Smooth muscle cell (in vitro differentiated cells): ENCODE data around the gene WWOX. TPM values are rescaled to one million over a fixed set of nuclear protein-coding genes. Genes with fewer than 3 reads are reported as not detected.

Experiments
- DNase-seq: peaks from one replicate; lab custom pipeline; 2025; ENCODE audit not compliant: unreplicated experiment; lab: John Stamatoyannopoulos, UW
- H2AFZ ChIP-seq: fragments of 200-600 bp; sonication (generic); 2 replicates; pipeline ENCODE4 v1.6.0; 2016; ENCODE audit warnings: antibody characterized with exemption, low read depth, mild to moderate bottlenecking
- H3F3A ChIP-seq: fragments of 200-600 bp; sonication (generic); 2 replicates; pipeline ENCODE4 v1.6.0; 2017; ENCODE audit warnings: antibody characterized with exemption, low read depth
- H3K27ac ChIP-seq: fragments of 200-600 bp; sonication (generic); 2 replicates; pipeline ENCODE4 v1.5.1; 2016; ENCODE audit warnings: low read depth, mild to moderate bottlenecking
- H3K27me3 ChIP-seq: fragments of 200-600 bp; sonication (generic); 2 replicates; pipeline ENCODE4 v1.6.1; 2016; ENCODE audit warnings: low read depth, mild to moderate bottlenecking
- H3K36me3 ChIP-seq: fragments of 200-600 bp; sonication (generic); 2 replicates; pipeline ENCODE4 v1.5.1; 2016; ENCODE audit warnings: low read depth
- H3K4me1 ChIP-seq: fragments of 200-600 bp; sonication (generic); 2 replicates; pipeline ENCODE4 v1.5.1; 2016; ENCODE audit warnings: low read depth
- H3K4me2 ChIP-seq: fragments of 200-600 bp; sonication (generic); 2 replicates; pipeline ENCODE4 v1.6.0; 2016; ENCODE audit warnings: mild to moderate bottlenecking
- H3K4me3 ChIP-seq: fragments of 200-600 bp; sonication (generic); 2 replicates; pipeline ENCODE4 v1.5.1; 2016; ENCODE audit warnings: mild to moderate bottlenecking
- H3K79me2 ChIP-seq: fragments of 200-600 bp; sonication (generic); 2 replicates; pipeline ENCODE4 v1.6.0; 2016; ENCODE audit warnings: low read depth, mild to moderate bottlenecking
- H3K9ac ChIP-seq: fragments of 200-600 bp; sonication (generic); 2 replicates; pipeline ENCODE4 v1.6.0; 2016; ENCODE audit warnings: low read depth
- H3K9me3 ChIP-seq: fragments of 200-600 bp; sonication (generic); replicated peaks from 2 replicates; pipeline ENCODE4 v1.5.1; 2016; ENCODE audit warnings: low read depth
- H4K20me1 ChIP-seq: fragments of 200-600 bp; sonication (generic); 2 replicates; pipeline ENCODE4 v1.6.0; 2016; ENCODE audit warnings: low read depth
- WGBS: methylation state at CpG from one replicate; pipeline ENCODE4 v1.1.7; 2016; ENCODE audit warnings: low lambda C conversion rate; 5-methylcytosine and 5-hydroxymethylcytosine counted together
- polyA plus RNA-seq: library from polyadenylated mRNA; unstranded; fragments of >200 nt; fragmentation: Nextera tagmentation; extraction: Ambion mirVana; gene quantifications from 2 replicates; pipeline ENCODE4 v1.2.1, GENCODE V29; 2016
- total RNA-seq: library from RNA; depleted of rRNA; stranded (reverse); fragments of >200 nt; gene quantifications from 2 replicates; pipeline ENCODE4 v1.2.3, GENCODE V29; 2014
- TF ChIP-seq, protein P1 (sequence below): fragments of 200-600 bp; sonication (generic); IDR thresholded peaks from 2 replicates; pipeline ENCODE4 v1.5.1; 2017; ENCODE audit warnings: borderline replicate concordance, mild to moderate bottlenecking, antibody characterized with exemption; ENCODE audit not compliant: insufficient read depth, poor library complexity, severe bottlenecking

Gene WWOX
- total and polyA plus RNA-seq, 2 experiments from 2014 or later = 7.5 to 14.0 TPM

GRCh38 chr16:78953526-78953925 is 854.1 kb downstream of the WWOX start:
- H3K4me1 ChIP-seq = peaks cover 21% of the 10 kb centered on the region
- no peaks in the 10 kb centered on the region for H3K79me2 ChIP-seq
- no peaks in the 10 kb centered on the region for H3F3A ChIP-seq
- no peak overlapping the region for H2AFZ ChIP-seq
- DNase-seq = no peak
- no peaks in the 10 kb centered on the region for H3K36me3 ChIP-seq
- no peaks in the 10 kb centered on the region for H3K9me3 ChIP-seq
- H4K20me1 ChIP-seq = no peaks in the 10 kb centered on the region
- no peak overlapping the region for H3K4me2 ChIP-seq
- 89% methylated on average over 8 of the region's 8 CpGs for WGBS
- H3K4me3 ChIP-seq = no peak overlapping the region
- TF ChIP-seq, protein P1, sequence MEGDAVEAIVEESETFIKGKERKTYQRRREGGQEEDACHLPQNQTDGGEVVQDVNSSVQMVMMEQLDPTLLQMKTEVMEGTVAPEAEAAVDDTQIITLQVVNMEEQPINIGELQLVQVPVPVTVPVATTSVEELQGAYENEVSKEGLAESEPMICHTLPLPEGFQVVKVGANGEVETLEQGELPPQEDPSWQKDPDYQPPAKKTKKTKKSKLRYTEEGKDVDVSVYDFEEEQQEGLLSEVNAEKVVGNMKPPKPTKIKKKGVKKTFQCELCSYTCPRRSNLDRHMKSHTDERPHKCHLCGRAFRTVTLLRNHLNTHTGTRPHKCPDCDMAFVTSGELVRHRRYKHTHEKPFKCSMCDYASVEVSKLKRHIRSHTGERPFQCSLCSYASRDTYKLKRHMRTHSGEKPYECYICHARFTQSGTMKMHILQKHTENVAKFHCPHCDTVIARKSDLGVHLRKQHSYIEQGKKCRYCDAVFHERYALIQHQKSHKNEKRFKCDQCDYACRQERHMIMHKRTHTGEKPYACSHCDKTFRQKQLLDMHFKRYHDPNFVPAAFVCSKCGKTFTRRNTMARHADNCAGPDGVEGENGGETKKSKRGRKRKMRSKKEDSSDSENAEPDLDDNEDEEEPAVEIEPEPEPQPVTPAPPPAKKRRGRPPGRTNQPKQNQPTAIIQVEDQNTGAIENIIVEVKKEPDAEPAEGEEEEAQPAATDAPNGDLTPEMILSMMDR = no peak
- no peak overlapping the region for H3K27ac ChIP-seq
- no peak overlapping the region for H3K9ac ChIP-seq
- peaks cover 29% of the 10 kb centered on the region for H3K27me3 ChIP-seq

GRCh38 chr16:78955206-78955605 is 855.8 kb downstream of the WWOX start:
- H3K27me3 ChIP-seq = peaks cover 25% of the 10 kb centered on the region
- no peaks in the 10 kb centered on the region for H3K36me3 ChIP-seq
- no peaks in the 10 kb centered on the region for H3F3A ChIP-seq
- H3K9ac ChIP-seq = no peak overlapping the region
- no peaks in the 10 kb centered on the region for H3K79me2 ChIP-seq
- no peak for DNase-seq
- H3K9me3 ChIP-seq = no peaks in the 10 kb centered on the region
- no peak overlapping the region for H3K27ac ChIP-seq
- H4K20me1 ChIP-seq = no peaks in the 10 kb centered on the region
- no peak overlapping the region for H3K4me2 ChIP-seq
- 88% methylated on average over 6 of the region's 6 CpGs for WGBS
- TF ChIP-seq, protein P1 = no peak
- no peak overlapping the region for H2AFZ ChIP-seq
- H3K4me3 ChIP-seq = no peak overlapping the region
- H3K4me1 ChIP-seq = peaks cover 22% of the 10 kb centered on the region

- Histone ChIP-seq H3K4me3 (no peak overlapping the region), H3K4me1 (peaks cover 22% of the 10 kb centered on the region), H4K20me1 (no peaks in the 10 kb centered on the region), H3K27ac (no peak overlapping the region), H3K36me3 (no peaks in the 10 kb centered on the region), H3K27me3 (peaks cover 36% of the 10 kb centered on the region), H3F3A (no peaks in the 10 kb centered on the region), H3K9me3 (no peaks in the 10 kb centered on the region), H2AFZ (no peak overlapping the region), H3K9ac (no peak overlapping the region), H3K4me2 (no peak overlapping the region), H3K79me2 (no peaks in the 10 kb centered on the region)
- WGBS = 79% methylated on average over 8 of the region's 8 CpGs
- DNase-seq = no peak
- TF ChIP-seq, protein P1 = no peak
These were observed 857.4 kb downstream of the WWOX start for GRCh38 chr16:78956859-78957258.

DNA sequence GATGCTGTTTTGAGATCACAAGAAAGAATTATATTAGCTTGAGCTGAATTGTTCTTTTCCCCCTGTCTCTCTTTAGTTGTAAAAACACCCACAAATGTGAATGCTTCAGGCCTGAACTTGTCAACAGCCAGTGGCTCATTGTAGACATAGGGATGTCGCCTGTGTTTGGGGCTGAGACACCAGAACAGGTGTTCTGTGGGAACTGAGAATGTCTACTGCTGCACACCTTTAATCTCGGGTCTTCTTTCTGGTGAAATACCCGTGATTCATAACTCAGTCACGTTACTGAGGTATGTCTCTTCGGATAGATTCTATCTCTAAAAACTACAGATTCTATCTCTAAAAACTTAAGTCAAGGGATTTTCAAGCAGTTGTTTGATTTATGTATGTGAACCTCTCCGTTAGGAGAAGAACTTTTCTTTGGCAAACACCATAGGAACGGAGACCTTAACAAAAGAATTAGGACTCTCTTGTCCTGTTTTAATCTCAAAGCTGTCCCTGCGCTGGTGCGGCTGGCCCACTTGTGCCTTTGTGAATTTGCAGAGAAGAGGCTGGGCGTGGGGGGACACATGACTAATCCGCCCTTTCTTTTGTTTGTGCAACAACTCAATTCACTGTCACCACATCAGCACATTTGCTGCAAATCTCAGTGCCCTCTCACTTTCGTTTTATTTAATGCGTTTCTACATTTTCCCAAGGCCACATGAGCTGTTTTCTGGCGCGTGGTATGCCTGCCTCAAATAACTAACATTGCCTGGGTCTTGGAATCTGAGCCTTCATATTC is 858.1 kb downstream of the WWOX start:
- Histone ChIP-seq H3K4me3 (no peak overlapping the region), H3K9ac (no peak overlapping the region), H3F3A (no peaks in the 10 kb centered on the region), H3K4me2 (no peak overlapping the region), H4K20me1 (no peaks in the 10 kb centered on the region), H3K27ac (no peak overlapping the region), H3K79me2 (no peaks in the 10 kb centered on the region), H3K4me1 (peaks cover 22% of the 10 kb centered on the region), H3K36me3 (no peaks in the 10 kb centered on the region), H3K9me3 (no peaks in the 10 kb centered on the region), H2AFZ (no peak overlapping the region), H3K27me3 (peaks cover 35% of the 10 kb centered on the region)
- no peak for DNase-seq
- WGBS = 71% methylated on average over 15 of the region's 15 CpGs
- TF ChIP-seq, protein P1 = no peak
